NCI-H345 treated with DMSO at 0.1 percent for 48 hours (cell line): ENCODE measurements around the gene ZNF668.
"Not testable (repeated sequence)": the region's sequence is repeated elsewhere in the genome, so short reads cannot be mapped to it uniquely, and the experiment has no call there.

Source experiments
- DNase-seq: peaks from one replicate; lab custom pipeline; 2025; ENCODE audit not compliant: unreplicated experiment; lab: John Stamatoyannopoulos, UW

The ZNF668 gene

GRCh38 chr16:31016018-31016417 is 58.0 kb downstream of the ZNF668 start:
- no peak for DNase-seq

- DNase-seq = not testable (repeated sequence)
Observed at GRCh38 chr16:31013292-31013691, 60.7 kb downstream of the ZNF668 start.

DNA sequence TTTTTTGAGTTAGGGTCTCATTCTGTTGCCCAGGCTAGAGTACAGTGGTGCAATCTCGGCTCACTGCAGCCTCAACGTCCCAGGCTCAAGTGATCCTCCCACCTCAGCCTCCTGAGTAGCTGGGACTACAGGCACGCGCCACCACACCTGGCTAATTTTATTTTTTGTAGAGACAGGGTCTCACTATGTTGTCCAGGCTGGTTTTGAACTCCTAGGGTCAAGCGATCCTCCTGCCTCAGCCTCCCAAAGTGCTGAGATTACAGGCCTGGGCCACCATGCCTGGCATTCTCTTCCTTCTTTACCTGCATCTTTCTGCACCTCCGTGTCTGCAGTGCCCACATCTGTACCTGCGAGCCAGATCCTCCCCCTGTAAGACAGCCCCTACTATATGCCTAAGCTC is 62.2 kb downstream of the ZNF668 start:
- DNase-seq = not testable (repeated sequence)
